Vagina (tissue), 2 donors: Measurements from ENCODE around the gene DBH. TPM values are rescaled to one million over a fixed set of nuclear protein-coding genes. Genes with fewer than 3 reads are reported as not detected.

ENCODE experiments used
- DNase-seq, 2 donors: peaks; one replicate each; pipeline ENCODE4 v3.0.0-alpha.2; 2017; ENCODE audit errors: extremely low spot score in 2 of 2
- H3K27ac ChIP-seq: fragments of 200-600 bp; sonication (generic); one replicate; pipeline ENCODE4 v1.5.1; 2019
- H3K27me3 ChIP-seq: fragments of 200-600 bp; sonication (generic); one replicate; pipeline ENCODE4 v1.5.1; 2019
- H3K36me3 ChIP-seq, 2 donors: fragments of 200-600 bp; sonication (generic); one replicate each; pipeline ENCODE4 v1.5.1; 2017 to 2019
- H3K4me1 ChIP-seq: fragments of 200-600 bp; sonication (generic); one replicate; pipeline ENCODE4 v1.5.1; 2019
- H3K4me3 ChIP-seq, 2 donors: fragments of 200-600 bp; sonication (generic); 1 replicate in 1 of 2; 2 replicates in 1 of 2; pipeline ENCODE4 v1.5.1; 2016 to 2019
- H3K9me3 ChIP-seq: fragments of 200-600 bp; sonication (generic); one replicate; pipeline ENCODE4 v1.5.1; 2019
- POLR2A ChIP-seq, 2 donors: fragments of 450-650 bp; IDR thresholded peaks; one replicate each; pipeline ENCODE4 v1.6.1; 2017; ENCODE audit warnings: antibody characterized with exemption in 2 of 2, mild to moderate bottlenecking in 2 of 2, moderate library complexity in 2 of 2
- POLR2AphosphoS5 ChIP-seq, 2 donors: sonication (generic); formaldehyde crosslinking; IDR thresholded peaks; one replicate each; pipeline ENCODE4 v1.9.0; 2017; ENCODE audit warnings: antibody characterized with exemption in 2 of 2, mild to moderate bottlenecking in 2 of 2, low read depth in 1 of 2; ENCODE audit not compliant: insufficient read depth in 1 of 2
- intact Hi-C: fragments of 100-400 bp; cut with DNase I; formaldehyde crosslinking; loops from one replicate; pipeline ENCODE4 v1.15.1; 2023
- total RNA-seq: library from RNA; depleted of rRNA; stranded (reverse); fragments of >200 nt; gene quantifications from one replicate; pipeline ENCODE4 v1.2.3, GENCODE V29; 2016
- TF ChIP-seq, protein P1 (sequence below), 3 experiments: fragments of 450-650 bp in 2 of 3; fragments of 200-600 bp in 1 of 3; sonication (generic) in 1 of 3; IDR thresholded peaks; one replicate each; pipeline ENCODE4 v1.5.1; 2017 to 2019; ENCODE audit warnings: antibody characterized with exemption in 3 of 3, mild to moderate bottlenecking in 2 of 3, moderate library complexity in 2 of 3

Gene DBH
- total RNA-seq, 1 donor from 2014 or later: 12.0 TPM

DNA sequence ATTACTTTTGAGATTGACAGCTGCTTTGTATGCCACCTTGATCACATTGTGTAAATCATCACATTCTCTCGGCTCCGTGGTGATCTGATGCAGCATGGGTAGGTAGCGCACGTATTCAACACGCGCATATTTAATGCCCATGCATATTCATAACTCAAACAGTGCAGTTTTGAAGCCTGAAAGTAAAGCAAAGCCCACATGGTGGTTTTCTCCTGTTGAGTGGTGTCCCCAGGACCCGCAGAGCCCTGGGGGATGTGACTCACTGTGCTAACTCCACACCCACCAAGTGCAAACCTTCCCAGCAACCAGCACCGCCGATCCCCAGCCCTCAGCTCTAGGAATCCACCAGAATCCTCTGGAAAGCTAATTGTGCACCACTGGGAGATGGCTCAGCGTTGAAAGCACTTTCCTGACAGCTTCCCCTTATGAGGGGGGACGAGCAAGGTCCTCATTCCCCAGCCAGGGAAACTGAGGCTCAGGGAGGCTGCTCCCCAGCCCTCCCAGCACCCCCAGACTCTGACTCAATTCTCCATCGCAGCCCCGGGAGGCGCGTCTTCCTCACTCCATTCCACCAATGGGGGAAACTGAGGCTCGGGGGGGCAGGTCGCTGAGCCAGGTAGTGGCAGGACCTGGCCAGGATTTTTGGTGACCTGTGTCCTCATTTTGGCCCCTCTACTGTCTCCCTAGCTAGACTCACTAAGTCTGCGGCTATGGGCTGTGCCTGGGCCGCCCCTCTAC lies 55.6 kb downstream of the DBH start:
- Histone ChIP-seq H3K27me3 (no peaks in the 10 kb centered on the region), H3K27ac (no peak overlapping the region), H3K4me1 (no peaks in the 10 kb centered on the region), H3K9me3 (no peaks in the 10 kb centered on the region), H3K36me3 (no peaks in the 10 kb centered on the region), H3K4me3 (no peak overlapping the region)
- intact Hi-C loops: no loop called here
- no peak for DNase-seq
- TF ChIP-seq POLR2AphosphoS5 (IDR thresholded peaks at IDR 0.05; ENCODE audit: insufficient read depth in 1 of 2, low read depth in 1 of 2) (no peak), POLR2A (IDR thresholded peaks at IDR 0.05) (no peak)
- TF ChIP-seq, protein P1, sequence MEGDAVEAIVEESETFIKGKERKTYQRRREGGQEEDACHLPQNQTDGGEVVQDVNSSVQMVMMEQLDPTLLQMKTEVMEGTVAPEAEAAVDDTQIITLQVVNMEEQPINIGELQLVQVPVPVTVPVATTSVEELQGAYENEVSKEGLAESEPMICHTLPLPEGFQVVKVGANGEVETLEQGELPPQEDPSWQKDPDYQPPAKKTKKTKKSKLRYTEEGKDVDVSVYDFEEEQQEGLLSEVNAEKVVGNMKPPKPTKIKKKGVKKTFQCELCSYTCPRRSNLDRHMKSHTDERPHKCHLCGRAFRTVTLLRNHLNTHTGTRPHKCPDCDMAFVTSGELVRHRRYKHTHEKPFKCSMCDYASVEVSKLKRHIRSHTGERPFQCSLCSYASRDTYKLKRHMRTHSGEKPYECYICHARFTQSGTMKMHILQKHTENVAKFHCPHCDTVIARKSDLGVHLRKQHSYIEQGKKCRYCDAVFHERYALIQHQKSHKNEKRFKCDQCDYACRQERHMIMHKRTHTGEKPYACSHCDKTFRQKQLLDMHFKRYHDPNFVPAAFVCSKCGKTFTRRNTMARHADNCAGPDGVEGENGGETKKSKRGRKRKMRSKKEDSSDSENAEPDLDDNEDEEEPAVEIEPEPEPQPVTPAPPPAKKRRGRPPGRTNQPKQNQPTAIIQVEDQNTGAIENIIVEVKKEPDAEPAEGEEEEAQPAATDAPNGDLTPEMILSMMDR (IDR thresholded peaks at IDR 0.05): no peak

DNA sequence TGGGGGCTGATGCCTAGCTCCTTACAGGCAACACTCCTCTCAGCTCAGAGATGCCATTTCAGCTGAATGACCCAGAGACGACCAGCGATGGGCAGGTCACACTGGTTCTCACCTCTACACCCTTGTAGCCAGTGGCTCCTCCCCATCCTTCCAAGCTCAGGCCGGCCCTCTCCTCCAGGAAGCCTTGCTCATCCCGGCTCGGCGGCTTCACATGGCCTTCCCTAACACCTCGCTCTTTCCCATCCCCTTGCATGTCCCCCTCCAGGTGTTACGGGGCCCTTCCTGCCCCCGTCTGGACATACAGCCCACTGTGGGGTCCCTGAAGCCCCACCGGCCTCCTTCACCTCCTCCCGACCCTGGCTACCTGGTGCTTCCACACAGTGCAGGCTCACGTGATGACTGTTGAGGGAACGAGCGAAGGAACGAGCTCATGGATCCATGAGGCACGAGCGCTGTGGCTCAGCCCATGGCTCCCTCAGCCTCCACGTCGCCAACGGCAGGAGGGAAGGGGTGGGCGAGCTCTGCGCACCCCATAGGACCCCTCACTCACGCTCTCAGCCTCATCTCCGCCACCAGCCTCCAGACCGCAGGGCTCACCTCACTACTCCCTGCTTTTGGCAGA lies 56.3 kb downstream of the DBH start:
- Histone ChIP-seq H3K4me3 (no peak overlapping the region), H3K9me3 (no peaks in the 10 kb centered on the region), H3K36me3 (no peaks in the 10 kb centered on the region), H3K4me1 (no peaks in the 10 kb centered on the region), H3K27ac (no peak overlapping the region), H3K27me3 (no peaks in the 10 kb centered on the region)
- TF ChIP-seq POLR2AphosphoS5 (IDR thresholded peaks at IDR 0.05; ENCODE audit: insufficient read depth in 1 of 2, low read depth in 1 of 2) (no peak), POLR2A (IDR thresholded peaks at IDR 0.05) (no peak)
- TF ChIP-seq, protein P1 (IDR thresholded peaks at IDR 0.05): no peak
- intact Hi-C loops: no loop called here
- DNase-seq: no peak

DNA sequence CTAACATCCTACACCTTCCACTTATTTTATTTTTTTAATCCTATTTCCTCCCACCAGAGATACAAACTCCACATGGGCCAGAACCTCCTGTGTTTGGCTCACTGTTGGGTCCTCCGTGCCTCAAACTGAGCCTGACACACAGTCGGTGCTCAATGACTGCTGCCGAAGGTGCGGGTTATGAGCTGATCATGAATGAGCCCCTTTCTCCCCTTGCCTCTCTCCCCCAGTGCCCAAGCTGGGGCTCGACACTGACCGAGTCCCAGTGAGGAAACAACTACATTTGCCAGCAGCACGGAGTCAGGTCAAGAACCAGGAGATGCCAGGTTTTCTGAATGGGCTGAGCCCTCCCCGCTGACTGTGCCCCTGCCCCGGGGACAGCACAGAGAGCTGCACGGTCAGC lies 57.0 kb downstream of the DBH start:
- TF ChIP-seq POLR2A (IDR thresholded peaks at IDR 0.05) (no peak), POLR2AphosphoS5 (IDR thresholded peaks at IDR 0.05; ENCODE audit: insufficient read depth in 1 of 2, low read depth in 1 of 2) (no peak)
- TF ChIP-seq, protein P1 (IDR thresholded peaks at IDR 0.05): no peak
- intact Hi-C loops: no loop called here
- H3K9me3 ChIP-seq: no peaks in the 10 kb centered on the region
- H3K36me3 ChIP-seq: no peaks in the 10 kb centered on the region
- DNase-seq: no peak
- no peak overlapping the region for H3K27ac ChIP-seq
- H3K4me3 ChIP-seq: no peak overlapping the region
- no peaks in the 10 kb centered on the region for H3K27me3 ChIP-seq
- no peaks in the 10 kb centered on the region for H3K4me1 ChIP-seq

DNA sequence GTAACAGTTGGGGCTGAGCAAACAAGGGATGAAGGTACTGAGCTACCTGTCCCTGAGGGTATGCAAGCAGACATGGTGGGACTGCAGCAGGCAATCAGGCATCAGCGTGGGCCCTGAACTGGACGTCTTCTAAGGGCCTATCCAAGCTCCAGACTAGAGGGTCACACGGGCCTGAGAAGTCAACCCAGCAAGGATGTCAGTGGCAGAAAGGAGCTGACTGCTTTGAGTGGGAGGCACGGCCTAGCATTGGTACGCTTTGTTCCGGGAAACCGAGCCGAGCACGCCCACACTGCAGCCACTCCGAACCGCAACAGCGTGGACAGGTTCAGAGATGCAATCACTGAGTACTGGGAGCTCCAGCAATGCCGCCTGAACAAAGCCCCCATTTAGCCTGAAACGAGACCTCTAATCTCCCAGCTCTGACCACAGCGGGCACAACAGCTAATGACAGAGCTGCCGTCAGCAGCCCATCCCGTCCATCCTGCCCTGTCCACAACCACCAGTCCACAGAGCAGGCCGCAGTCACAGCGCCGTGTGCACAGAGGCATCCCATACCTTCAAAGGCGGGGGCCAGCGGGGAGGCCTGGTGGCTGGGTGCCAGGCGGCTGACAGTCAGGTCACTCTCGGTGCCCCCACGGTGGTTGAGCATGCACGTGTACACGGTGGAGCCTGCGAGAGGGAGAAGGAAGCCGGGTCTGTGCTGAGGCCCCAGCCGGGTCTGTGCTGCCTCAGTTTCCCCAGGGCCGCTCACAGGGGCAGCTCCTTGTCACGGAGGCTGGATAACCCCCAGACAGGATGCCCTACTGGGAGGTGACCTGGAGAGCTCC lies 57.8 kb downstream of the DBH start:
- TF ChIP-seq POLR2AphosphoS5 (IDR thresholded peaks at IDR 0.05; ENCODE audit: insufficient read depth in 1 of 2, low read depth in 1 of 2) (no peak), POLR2A (IDR thresholded peaks at IDR 0.05) (no peak)
- TF ChIP-seq, protein P1 (IDR thresholded peaks at IDR 0.05): no peak
- Histone ChIP-seq H3K9me3 (no peaks in the 10 kb centered on the region), H3K4me1 (no peaks in the 10 kb centered on the region), H3K36me3 (no peaks in the 10 kb centered on the region), H3K27ac (no peak overlapping the region), H3K4me3 (no peak overlapping the region), H3K27me3 (no peaks in the 10 kb centered on the region)
- no peak for DNase-seq
- intact Hi-C loops: no loop called here
